Ishikawa (cell line): ENCODE data around the gene COX10.

Experiments
- CEBPB ChIP-seq: IDR thresholded peaks from 2 replicates; pipeline ENCODE4 v1.6.1; 2012
- CREB1 ChIP-seq: IDR thresholded peaks from 2 replicates; pipeline ENCODE4 v1.6.1; 2012; ENCODE audit warnings: low read depth
- EGR1 ChIP-seq: IDR thresholded peaks from 2 replicates; pipeline ENCODE4 v1.6.1; 2012
- EP300 ChIP-seq: IDR thresholded peaks from 2 replicates; pipeline ENCODE4 v1.6.1; 2012; ENCODE audit warnings: borderline replicate concordance
- FOXM1 ChIP-seq: IDR thresholded peaks from 2 replicates; pipeline ENCODE4 v1.6.1; 2012; ENCODE audit warnings: low read depth, borderline replicate concordance
- MAX ChIP-seq: IDR thresholded peaks from 2 replicates; pipeline ENCODE4 v1.6.1; 2012
- NFIC ChIP-seq: IDR thresholded peaks from 2 replicates; pipeline ENCODE4 v1.6.1; 2012
- RAD21 ChIP-seq: IDR thresholded peaks from 2 replicates; pipeline ENCODE4 v1.6.1; 2012; ENCODE audit warnings: low read depth
- REST ChIP-seq: IDR thresholded peaks from 2 replicates; pipeline ENCODE4 v1.6.1; 2012; ENCODE audit warnings: low read depth, mild to moderate bottlenecking
- TAF1 ChIP-seq: IDR thresholded peaks from 2 replicates; pipeline ENCODE4 v1.6.1; 2012; ENCODE audit warnings: low read depth, mild to moderate bottlenecking
- TCF12 ChIP-seq: IDR thresholded peaks from 2 replicates; pipeline ENCODE4 v1.6.1; 2012; ENCODE audit warnings: low read depth
- TEAD4 ChIP-seq: IDR thresholded peaks from 2 replicates; pipeline ENCODE4 v1.6.1; 2012
- USF1 ChIP-seq: IDR thresholded peaks from 2 replicates; pipeline ENCODE4 v1.6.1; 2012
- YY1 ChIP-seq: IDR thresholded peaks from 2 replicates; pipeline ENCODE4 v1.6.1; 2012; ENCODE audit warnings: low read depth

GRCh38 chr17:14222611-14223010 lies 153.3 kb downstream of the COX10 start:
- TF ChIP-seq TAF1 (no peak), TEAD4 (no peak), TCF12 (no peak), MAX (no peak), CREB1 (no peak), NFIC (no peak), RAD21 (no peak), REST (no peak), FOXM1 (no peak), EP300 (no peak), YY1 (no peak), CEBPB (no peak), EGR1 (no peak), USF1 (no peak)
